Stimulated activated naive B cell treated with anti-CD40 and anti-IgM and Interleukin-4, amounts not matched to agents 10 μg/mL and 1 μg/mL and 100 μg/mL, for 72 hours (primary cell): ENCODE measurements around the gene FBXW4.
A peak's percentile ranks its signal among the peaks of the same experiment; 100 is the strongest.

Experiments
- ATAC-seq, 2 donors: fragments of 150-1000 bp; cut with Tn5 transposase; replicated peaks; 2 replicates each; pipeline ENCODE4 v1.10.0; 2021; ENCODE audit warnings: moderate library complexity in 1 of 2
- DNase-seq: peaks from one replicate; pipeline ENCODE4 v3.0.0; 2021
- H3K27ac Mint-ChIP-seq: one replicate; pipeline ENCODE4 v1.8.0; 2022; ENCODE audit warnings: mild to moderate bottlenecking, mixed read lengths
- H3K27me3 Mint-ChIP-seq, 2 donors: one replicate each; pipeline ENCODE4 v1.8.0; 2022; ENCODE audit warnings: mixed read lengths in 2 of 2
- H3K36me3 Mint-ChIP-seq, 2 donors: one replicate each; pipeline ENCODE4 v1.8.0; 2022; ENCODE audit warnings: mixed read lengths in 2 of 2, mild to moderate bottlenecking in 1 of 2
- H3K4me1 Mint-ChIP-seq, 2 donors: one replicate each; pipeline ENCODE4 v1.8.0; 2022; ENCODE audit warnings: mixed read lengths in 2 of 2, mild to moderate bottlenecking in 1 of 2
- H3K4me3 Mint-ChIP-seq, 2 donors: one replicate each; pipeline ENCODE4 v1.8.0; 2022; ENCODE audit warnings: mild to moderate bottlenecking in 2 of 2, mixed read lengths in 2 of 2, moderate library complexity in 1 of 2
- H3K9me3 Mint-ChIP-seq, 2 donors: one replicate each; pipeline ENCODE4 v1.8.0; 2022; ENCODE audit warnings: mixed read lengths in 2 of 2, mild to moderate bottlenecking in 1 of 2

FBXW4 gene, protein sequence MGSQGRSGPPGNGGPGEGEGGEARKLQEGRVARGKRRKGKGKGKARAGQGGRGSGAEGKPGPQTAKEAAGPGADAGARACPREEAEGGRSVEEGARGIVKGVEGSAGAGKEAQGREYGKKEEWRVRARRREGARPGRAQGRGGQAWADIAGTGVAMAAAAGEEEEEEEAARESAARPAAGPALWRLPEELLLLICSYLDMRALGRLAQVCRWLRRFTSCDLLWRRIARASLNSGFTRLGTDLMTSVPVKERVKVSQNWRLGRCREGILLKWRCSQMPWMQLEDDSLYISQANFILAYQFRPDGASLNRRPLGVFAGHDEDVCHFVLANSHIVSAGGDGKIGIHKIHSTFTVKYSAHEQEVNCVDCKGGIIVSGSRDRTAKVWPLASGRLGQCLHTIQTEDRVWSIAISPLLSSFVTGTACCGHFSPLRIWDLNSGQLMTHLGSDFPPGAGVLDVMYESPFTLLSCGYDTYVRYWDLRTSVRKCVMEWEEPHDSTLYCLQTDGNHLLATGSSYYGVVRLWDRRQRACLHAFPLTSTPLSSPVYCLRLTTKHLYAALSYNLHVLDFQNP

DNA sequence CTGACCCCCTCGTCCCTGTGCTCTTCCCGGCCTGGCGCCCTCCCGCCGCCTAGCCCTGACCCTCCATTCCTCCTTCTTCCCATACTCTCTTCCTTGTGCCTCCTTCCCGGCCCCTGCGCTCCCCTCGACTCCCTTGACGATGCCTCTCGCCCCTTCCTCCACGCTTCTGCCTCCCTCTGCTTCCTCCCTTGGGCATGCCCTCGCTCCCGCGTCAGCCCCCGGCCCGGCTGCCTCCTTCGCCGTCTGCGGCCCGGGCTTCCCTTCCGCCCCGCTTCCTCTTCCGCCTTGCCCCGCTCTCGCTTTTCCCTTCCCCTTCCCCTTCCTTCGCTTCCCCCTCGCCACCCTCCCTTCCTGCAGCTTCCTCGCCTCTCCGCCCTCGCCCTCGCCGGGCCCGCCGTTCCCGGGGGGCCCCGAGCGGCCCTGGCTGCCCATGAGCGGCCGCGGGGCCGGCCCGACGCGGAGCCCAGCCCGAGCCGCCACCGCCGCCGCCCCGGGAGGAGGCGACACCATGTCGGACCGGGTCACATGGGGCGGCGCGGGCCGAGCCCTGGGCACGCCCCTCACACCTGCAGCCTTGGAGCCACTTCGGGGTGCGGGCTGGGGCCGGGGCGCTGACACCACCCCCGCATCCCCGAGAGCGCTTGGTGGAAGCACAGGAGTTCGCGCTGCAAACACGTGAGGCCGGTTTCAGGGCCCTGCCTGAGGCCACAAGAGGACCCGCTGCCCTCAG lies at the start of gene FBXW4:
FBXW4 (minus strand) TSS at position 497 of the 730 bp plus-strand sequence; CDS start at position 432, 65 bp downstream.
- Mint-ChIP-seq H3K9me3 (no peaks in the 10 kb centered on the region), H3K36me3 (peaks cover 5 to 13% of the 10 kb centered on the region in 2 donors), H3K4me3 (peak within 1 kb of the TSS; percentile 96 to 99), H3K27me3 (no peaks in the 10 kb centered on the region), H3K4me1 (peaks cover 15 to 35% of the 10 kb centered on the region in 2 donors), H3K27ac (peak within 1 kb of the TSS; percentile 100)
- DNase-seq (peak; percentile 67), ATAC-seq (peak; percentile 78 to 81)

DNA sequence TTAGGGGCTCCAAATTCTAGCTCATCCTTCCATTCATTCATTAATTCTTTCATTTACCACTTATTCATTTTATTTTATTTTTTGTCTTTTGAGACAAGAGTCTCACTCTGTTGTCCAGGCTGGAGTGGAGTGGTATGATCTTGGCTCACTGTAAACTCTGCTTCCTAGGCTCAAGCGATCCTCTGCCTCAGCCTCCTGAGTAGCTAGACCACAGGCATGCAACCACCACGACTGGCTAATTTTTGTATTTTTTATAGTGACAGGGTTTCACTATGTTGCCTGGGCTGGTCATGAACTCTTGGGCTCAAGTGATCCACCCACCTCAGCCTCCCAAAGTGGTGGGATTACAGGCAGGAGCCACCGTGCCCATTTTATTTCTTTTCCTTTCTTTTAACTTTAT lies 49.3 kb upstream of the FBXW4 start:
- H3K4me1 Mint-ChIP-seq = no peaks in the 10 kb centered on the region
- no peak overlapping the region for H3K4me3 Mint-ChIP-seq
- no peaks in the 10 kb centered on the region for H3K36me3 Mint-ChIP-seq
- DNase-seq = no peak
- peaks cover 26 to 36% of the 10 kb centered on the region in 2 donors for H3K27me3 Mint-ChIP-seq
- no peak overlapping the region for H3K27ac Mint-ChIP-seq
- ATAC-seq = no peak
- H3K9me3 Mint-ChIP-seq = no peaks in the 10 kb centered on the region

DNA sequence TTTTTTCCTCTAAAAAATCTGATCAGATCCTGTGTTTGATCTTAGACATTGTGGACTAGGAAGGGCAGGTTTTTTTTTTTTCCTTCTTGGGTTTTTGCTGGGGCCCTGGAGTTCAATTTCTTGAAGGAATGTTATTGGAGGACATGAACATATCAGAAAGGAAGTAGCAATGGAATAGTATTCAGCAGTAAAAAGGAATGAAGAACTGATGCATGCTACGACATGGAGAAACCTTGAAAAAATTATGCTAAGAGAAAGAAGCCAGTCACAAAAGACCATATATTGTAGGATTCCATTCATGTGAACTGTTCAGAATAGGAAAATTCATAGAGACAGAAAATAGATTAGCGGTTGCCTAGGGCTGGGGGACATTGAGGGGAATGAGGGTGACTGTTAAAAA lies 47.0 kb upstream of the FBXW4 start:
- Mint-ChIP-seq H3K27me3 (peaks cover 26 to 36% of the 10 kb centered on the region in 2 donors), H3K4me3 (no peak overlapping the region)

DNA sequence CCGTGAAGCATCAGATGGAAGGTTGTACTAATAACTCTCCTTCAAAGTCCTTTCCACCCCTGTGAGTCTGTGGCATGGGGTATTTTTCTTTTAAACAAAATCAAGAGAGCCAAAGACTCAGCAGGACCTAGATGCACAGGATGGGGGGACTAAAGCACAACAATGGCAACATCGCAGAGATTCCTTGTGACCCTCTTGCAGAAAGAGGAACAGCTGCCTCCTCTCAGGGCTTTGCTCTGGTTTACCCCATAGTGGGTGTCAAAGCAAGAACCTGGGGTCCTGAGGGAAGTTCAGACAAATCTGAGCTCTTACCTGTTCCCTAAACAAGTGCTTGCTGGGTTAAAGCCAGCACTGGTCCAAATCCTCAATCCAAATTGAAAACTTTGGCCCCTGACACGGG lies 41.7 kb upstream of the FBXW4 start:
- H3K9me3 Mint-ChIP-seq = no peaks in the 10 kb centered on the region
- H3K4me1 Mint-ChIP-seq = no peaks in the 10 kb centered on the region
- DNase-seq (no peak), ATAC-seq (no peak)
- no peak overlapping the region for H3K4me3 Mint-ChIP-seq
- peaks cover 34 to 46% of the 10 kb centered on the region in 2 donors for H3K27me3 Mint-ChIP-seq
- no peaks in the 10 kb centered on the region for H3K36me3 Mint-ChIP-seq
- no peak overlapping the region for H3K27ac Mint-ChIP-seq

More for the DNA sequence above, 47.0 kb upstream of the FBXW4 start:
- Mint-ChIP-seq H3K4me1 (no peaks in the 10 kb centered on the region), H3K9me3 (no peaks in the 10 kb centered on the region), H3K27ac (no peak overlapping the region), H3K36me3 (no peaks in the 10 kb centered on the region)
- no peak for DNase-seq
- ATAC-seq = no peak

DNA sequence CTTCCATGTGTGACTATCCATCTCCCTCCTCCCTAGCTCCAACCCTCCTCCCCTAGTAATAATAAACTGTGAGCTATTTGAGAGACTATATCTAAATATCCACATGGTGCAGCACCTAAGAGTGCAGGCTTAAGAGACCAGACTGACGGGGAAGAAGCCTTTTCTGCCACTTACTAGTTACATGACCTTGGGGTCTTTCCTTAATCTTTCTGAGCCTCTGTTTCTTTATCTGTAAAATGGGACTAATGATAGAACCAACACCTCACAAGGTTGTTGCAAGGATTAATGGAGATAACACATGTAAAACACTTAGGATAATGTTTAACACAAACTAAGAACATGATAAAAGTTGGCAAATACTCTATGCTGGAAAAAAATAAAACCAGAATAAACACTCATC lies 37.1 kb upstream of the FBXW4 start:
- H3K9me3 Mint-ChIP-seq = peaks cover 0 to 1% of the 10 kb centered on the region in 2 donors
- H3K36me3 Mint-ChIP-seq = no peaks in the 10 kb centered on the region
- DNase-seq (no peak), ATAC-seq (no peak)
- H3K27ac Mint-ChIP-seq = no peak overlapping the region
- peaks cover 26 to 35% of the 10 kb centered on the region in 2 donors for H3K27me3 Mint-ChIP-seq
- no peaks in the 10 kb centered on the region for H3K4me1 Mint-ChIP-seq
- H3K4me3 Mint-ChIP-seq = no peak overlapping the region

DNA sequence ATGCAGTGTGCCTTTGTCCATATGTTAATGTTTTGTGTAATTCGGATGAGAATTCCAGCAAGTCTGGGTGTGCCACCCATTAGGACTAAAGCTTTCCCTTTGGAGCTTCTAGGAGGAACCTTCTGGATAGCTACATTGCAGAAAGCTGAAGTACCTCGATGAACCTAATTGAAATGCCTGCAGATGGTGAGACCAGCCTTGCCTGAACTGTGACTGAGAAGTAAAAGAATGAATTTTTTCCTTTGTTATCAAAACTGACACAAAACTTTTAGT lies 31.1 kb upstream of the FBXW4 start:
- DNase-seq (no peak), ATAC-seq (no peak)
- H3K4me3 Mint-ChIP-seq = no peak overlapping the region
- H3K9me3 Mint-ChIP-seq = peaks cover 0 to 1% of the 10 kb centered on the region in 2 donors
- H3K27ac Mint-ChIP-seq = no peak overlapping the region
- H3K27me3 Mint-ChIP-seq = peaks cover 21 to 23% of the 10 kb centered on the region in 2 donors
- H3K36me3 Mint-ChIP-seq = no peaks in the 10 kb centered on the region
- H3K4me1 Mint-ChIP-seq = peaks cover 14 to 19% of the 10 kb centered on the region in 2 donors

DNA sequence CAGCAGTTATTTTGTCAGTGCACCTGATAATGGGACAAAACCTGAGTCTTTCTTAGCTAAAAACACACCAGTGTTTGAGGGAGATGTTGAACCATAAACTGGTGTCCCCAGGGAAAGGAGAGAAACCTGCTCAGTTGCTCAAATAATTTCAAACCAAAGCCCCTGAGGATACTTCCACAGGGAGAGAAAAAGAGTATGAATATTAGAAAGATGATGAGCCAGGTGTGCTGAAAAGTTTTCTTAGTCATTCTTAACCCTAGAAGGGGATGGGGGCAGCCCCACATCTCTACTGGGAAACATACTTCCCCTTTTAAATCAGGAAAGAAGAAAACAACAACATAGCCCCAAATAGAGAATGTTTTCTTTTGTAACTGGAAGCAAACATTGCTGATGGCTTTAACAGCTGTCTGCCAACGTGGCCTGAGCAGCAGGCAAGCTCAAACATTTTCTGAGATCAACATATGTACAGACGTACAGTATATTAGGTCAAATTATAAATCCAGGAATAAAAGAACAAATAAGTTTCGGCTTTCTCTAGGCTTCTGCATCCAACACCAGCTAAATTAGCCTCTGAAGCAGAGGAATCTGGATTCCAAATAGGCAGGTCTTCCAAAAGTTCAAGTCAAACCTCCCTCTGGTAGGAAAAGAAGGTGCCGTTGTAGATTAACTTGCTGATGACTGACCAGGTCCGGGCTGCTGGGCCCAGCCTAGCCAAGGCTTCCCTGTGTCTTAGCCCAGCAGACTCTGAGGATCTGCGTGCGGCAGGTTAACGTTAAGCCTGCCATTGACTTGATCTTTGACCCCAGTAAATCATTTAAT lies 30.5 kb upstream of the FBXW4 start:
- no peak overlapping the region for H3K27ac Mint-ChIP-seq
- DNase-seq = peak; percentile 9
- ATAC-seq = peak; percentile 89 to 92
- peaks cover 0 to 1% of the 10 kb centered on the region in 2 donors for H3K9me3 Mint-ChIP-seq
- H3K36me3 Mint-ChIP-seq = no peaks in the 10 kb centered on the region
- peak overlapping the region in 1 of 2 donors; percentile 36 for H3K4me3 Mint-ChIP-seq
- H3K27me3 Mint-ChIP-seq = peaks cover 26 to 27% of the 10 kb centered on the region in 2 donors
- peaks cover 14 to 19% of the 10 kb centered on the region in 2 donors for H3K4me1 Mint-ChIP-seq

DNA sequence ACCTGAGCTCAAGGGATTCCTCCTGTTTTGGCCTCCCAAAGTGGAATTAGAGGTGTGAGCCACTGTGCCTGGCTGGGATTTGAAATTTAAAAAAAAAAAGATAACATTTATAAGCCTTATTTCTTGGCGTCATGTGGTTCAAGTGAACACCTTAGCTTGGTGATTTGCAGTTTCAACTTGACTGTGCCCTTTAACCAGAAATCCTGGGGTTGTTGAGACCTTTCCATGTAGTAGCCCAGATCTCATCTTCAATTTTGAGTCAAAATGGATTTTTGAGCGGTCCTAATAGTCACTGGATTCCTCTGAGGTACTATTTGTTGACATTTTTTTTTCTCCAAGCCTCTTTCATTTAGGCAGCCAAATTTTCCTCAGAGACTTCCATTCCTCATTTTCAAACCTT lies 29.5 kb upstream of the FBXW4 start:
- H3K27ac Mint-ChIP-seq = no peak overlapping the region

DNA sequence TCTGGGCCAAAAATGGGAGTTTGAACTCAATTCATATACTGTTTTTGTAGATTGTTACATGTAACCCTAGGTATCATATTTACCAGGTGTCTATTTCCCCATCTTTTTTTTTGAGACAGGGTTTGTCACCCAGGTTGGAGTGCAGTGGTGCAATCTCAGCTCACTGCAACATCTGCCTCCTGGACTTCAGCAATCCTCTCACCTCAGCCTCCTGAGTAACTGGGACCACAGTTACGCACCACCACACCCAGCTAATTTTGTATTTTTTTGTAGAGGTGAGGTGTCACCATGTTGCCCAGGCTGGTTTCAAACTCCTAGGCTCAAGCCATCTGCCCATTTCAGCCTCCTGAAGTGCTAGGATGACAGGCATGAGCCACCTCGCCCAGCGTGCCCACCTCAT lies 28.2 kb upstream of the FBXW4 start:
- H3K9me3 Mint-ChIP-seq = no peaks in the 10 kb centered on the region

More for the DNA sequence above, 29.5 kb upstream of the FBXW4 start:
- Mint-ChIP-seq H3K27me3 (peaks cover 27 to 33% of the 10 kb centered on the region in 2 donors), H3K4me3 (peak overlapping the region; percentile 29 to 36), H3K36me3 (no peaks in the 10 kb centered on the region), H3K4me1 (peaks cover 14 to 19% of the 10 kb centered on the region in 2 donors), H3K9me3 (no peaks in the 10 kb centered on the region)
- peak; percentile 31 to 53 for ATAC-seq
- DNase-seq = no peak

DNA sequence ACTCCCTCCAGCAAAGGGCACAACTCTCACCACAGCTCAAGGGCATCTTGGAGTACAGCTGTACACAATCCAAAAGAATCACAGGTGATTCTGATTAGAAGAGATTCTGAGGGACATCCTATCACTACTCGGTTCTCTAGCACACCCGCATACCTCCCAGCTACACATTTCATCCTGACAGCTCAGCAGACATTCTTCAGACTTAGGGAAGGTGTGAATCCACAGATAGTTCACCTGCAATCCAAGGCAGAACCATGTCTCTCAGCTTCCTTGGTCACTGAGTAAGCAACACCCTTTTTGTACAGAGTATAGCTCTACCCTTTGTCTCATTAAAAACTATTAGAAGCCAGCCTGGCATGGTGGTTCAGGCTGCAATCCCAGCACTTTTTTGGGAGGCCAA lies 26.8 kb upstream of the FBXW4 start:
- H3K4me1 Mint-ChIP-seq = peaks cover 16 to 19% of the 10 kb centered on the region in 2 donors
- H3K27me3 Mint-ChIP-seq = peaks cover 27 to 37% of the 10 kb centered on the region in 2 donors
- H3K36me3 Mint-ChIP-seq = no peaks in the 10 kb centered on the region
- DNase-seq = no peak
- ATAC-seq = no peak
- H3K27ac Mint-ChIP-seq = no peak overlapping the region
- H3K4me3 Mint-ChIP-seq = no peak overlapping the region
- no peaks in the 10 kb centered on the region for H3K9me3 Mint-ChIP-seq

More for the DNA sequence above, 28.2 kb upstream of the FBXW4 start:
- no peak for ATAC-seq
- DNase-seq = no peak
- Mint-ChIP-seq H3K36me3 (no peaks in the 10 kb centered on the region), H3K27ac (no peak overlapping the region), H3K27me3 (peaks cover 31 to 37% of the 10 kb centered on the region in 2 donors), H3K4me1 (peaks cover 14 to 19% of the 10 kb centered on the region in 2 donors), H3K4me3 (no peak overlapping the region)

DNA sequence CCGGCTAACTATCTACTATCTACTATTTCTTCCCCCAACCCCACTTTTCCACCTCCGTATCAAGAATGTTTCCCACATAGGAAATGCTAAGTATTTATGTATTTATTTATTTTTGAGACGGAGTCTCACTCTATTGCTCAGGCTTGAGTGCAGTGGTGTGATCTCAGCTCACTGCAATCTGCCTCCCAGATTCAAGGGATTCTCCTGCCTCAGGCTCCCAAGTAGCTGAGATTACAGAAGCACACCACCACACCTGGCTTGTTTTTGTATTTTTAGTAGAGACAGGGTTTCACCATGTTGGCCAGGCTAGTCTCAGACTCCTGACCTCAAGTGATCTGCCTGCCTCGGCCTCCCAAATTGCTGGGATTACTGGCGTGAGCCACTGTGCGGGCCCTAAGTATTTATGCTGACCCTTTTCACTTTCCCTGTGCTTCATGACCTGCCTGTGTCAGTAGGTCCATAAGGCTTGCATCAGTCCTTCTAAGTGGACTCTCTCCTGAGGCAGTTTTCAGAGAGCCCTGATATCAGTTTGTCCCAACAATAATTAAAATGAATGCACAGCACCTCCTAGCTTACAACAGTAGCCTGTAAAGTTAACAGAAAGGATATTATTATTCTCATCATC lies 25.7 kb upstream of the FBXW4 start:
- Mint-ChIP-seq H3K4me3 (no peak overlapping the region), H3K36me3 (no peaks in the 10 kb centered on the region), H3K9me3 (no peaks in the 10 kb centered on the region), H3K27me3 (peaks cover 27 to 40% of the 10 kb centered on the region in 2 donors), H3K27ac (no peak overlapping the region), H3K4me1 (peaks cover 13 to 19% of the 10 kb centered on the region in 2 donors)
- DNase-seq (no peak), ATAC-seq (no peak)

DNA sequence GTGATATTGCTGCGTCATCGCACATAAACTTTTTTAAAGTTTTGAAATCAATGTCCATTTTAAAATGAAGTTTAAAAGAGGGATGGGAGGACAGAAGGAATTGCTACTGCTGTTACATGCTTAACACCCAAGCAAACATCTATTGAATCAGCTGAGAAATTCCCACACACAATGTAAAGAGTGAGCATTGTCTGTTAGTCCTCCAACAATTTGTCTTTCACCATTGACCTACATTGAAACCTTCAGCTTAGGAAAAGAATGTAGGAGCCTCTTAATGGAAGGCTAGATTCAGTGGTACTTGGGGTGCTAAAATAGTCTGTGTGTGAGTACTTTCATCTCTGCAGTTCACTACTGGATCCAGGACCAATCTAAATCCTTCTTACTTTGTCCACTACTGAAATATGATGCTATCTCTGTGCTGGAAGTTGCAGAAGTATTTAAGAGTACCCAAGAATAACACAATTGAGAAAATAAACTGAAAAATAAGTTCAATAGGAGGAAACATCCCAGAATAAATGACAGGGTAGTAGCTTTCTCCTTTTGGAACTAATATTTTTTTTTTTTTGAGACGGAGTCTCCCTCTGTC lies 23.8 kb upstream of the FBXW4 start:
- no peak for ATAC-seq
- no peak overlapping the region for H3K27ac Mint-ChIP-seq
- H3K36me3 Mint-ChIP-seq = no peaks in the 10 kb centered on the region
- peaks cover 27 to 54% of the 10 kb centered on the region in 2 donors for H3K27me3 Mint-ChIP-seq
- DNase-seq = no peak
- no peak overlapping the region for H3K4me3 Mint-ChIP-seq
- no peaks in the 10 kb centered on the region for H3K9me3 Mint-ChIP-seq
- H3K4me1 Mint-ChIP-seq = peaks cover 5 to 6% of the 10 kb centered on the region in 2 donors

DNA sequence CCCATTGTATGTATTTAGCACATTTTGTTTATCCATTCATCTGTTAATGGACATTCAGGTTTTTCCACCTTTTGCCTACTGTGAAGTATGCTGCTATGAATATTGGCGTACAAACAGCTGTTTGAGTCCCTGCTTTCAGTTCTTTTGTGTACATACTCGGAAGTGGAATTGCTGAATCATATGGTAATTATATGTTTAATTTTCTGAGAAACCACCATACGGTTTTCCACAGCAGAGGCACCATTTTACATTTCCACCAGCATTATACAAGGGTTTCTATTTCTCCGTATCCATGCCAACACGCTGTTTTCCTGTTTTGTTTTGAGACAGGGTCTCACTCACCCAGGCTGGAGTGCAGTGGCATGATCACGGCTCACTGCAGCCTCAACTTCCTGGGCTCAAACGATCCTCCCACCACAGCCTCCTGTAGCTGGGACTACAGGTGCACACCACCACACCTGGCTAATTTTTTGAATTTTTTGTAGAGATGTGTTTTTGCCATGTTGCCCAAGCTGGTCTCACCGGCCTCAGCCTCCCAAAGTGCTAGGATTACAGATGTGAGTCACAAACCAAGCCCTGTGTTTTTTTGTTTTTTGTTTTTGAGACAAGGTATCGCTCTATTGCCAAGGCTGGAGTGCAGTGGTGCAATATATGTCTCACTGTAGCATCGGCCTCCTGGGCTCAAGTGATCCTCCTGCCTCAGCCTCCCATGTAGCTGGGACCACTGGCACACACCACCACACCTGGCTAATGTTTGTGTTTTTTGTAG lies 22.1 kb upstream of the FBXW4 start:
- no peak for ATAC-seq
- DNase-seq = no peak
- H3K36me3 Mint-ChIP-seq = no peaks in the 10 kb centered on the region
- H3K27me3 Mint-ChIP-seq = peaks cover 25 to 47% of the 10 kb centered on the region in 2 donors
- no peak overlapping the region for H3K27ac Mint-ChIP-seq
- H3K4me1 Mint-ChIP-seq = peaks cover 0 to 1% of the 10 kb centered on the region in 2 donors
- H3K4me3 Mint-ChIP-seq = no peak overlapping the region
- H3K9me3 Mint-ChIP-seq = no peaks in the 10 kb centered on the region
